ENCODE results near the gene TRIML1. TPM values are rescaled to one million over a fixed set of nuclear protein-coding genes. Genes with fewer than 3 reads are reported as not detected.

Gene TRIML1
- total RNA-seq = not detected in 3 replicates
- long read RNA-seq = 0 reads

GRCh38 chr4:188139141-188139540, at the start of gene TRIML1:
Gene TRIML1 (plus strand): TSS chr4:188139441. CDS start chr4:188139559, 118 bp downstream.
- no peak within 1 kb of the TSS for H3K4me3 Mint-ChIP-seq (ENCODE audit: unreplicated experiment)
- no peak within 1 kb of the TSS for H3K27ac Mint-ChIP-seq (ENCODE audit: unreplicated experiment)
- no peak for TF ChIP-seq CTCF (IDR thresholded peaks at IDR 0.05)
- H3K9me3 Mint-ChIP-seq (ENCODE audit: low read depth) = no peaks in the 10 kb centered on the region
- H3K36me3 Mint-ChIP-seq (ENCODE audit: low read depth) = no peaks in the 10 kb centered on the region
- H3K4me1 Mint-ChIP-seq (ENCODE audit: low read depth) = peaks cover 7% of the 10 kb centered on the region
- no peaks in the 10 kb centered on the region for H3K27me3 Mint-ChIP-seq (ENCODE audit: low read depth)
- DNase-seq (ENCODE audit: low spot score) = no peak

- no peak overlapping the region for H3K27ac Mint-ChIP-seq (ENCODE audit: unreplicated experiment)
- H3K4me1 Mint-ChIP-seq (ENCODE audit: low read depth) = peaks cover 11% of the 10 kb centered on the region
- H3K9me3 Mint-ChIP-seq (ENCODE audit: low read depth) = no peaks in the 10 kb centered on the region
- no peak for TF ChIP-seq CTCF (IDR thresholded peaks at IDR 0.05)
- DNase-seq (ENCODE audit: low spot score) = no peak
- H3K27me3 Mint-ChIP-seq (ENCODE audit: low read depth) = no peaks in the 10 kb centered on the region
- no peak overlapping the region for H3K4me3 Mint-ChIP-seq (ENCODE audit: unreplicated experiment)
- no peaks in the 10 kb centered on the region for H3K36me3 Mint-ChIP-seq (ENCODE audit: low read depth)
These were observed 46.4 kb upstream of the TRIML1 start for GRCh38 chr4:188092824-188093223.

GRCh38 chr4:188106454-188106853, 32.8 kb upstream of the TRIML1 start:
- Mint-ChIP-seq H3K9me3 (ENCODE audit: low read depth) (no peaks in the 10 kb centered on the region), H3K27ac (ENCODE audit: unreplicated experiment) (no peak overlapping the region), H3K4me1 (ENCODE audit: low read depth) (peaks cover 36% of the 10 kb centered on the region), H3K27me3 (ENCODE audit: low read depth) (no peaks in the 10 kb centered on the region), H3K36me3 (ENCODE audit: low read depth) (peaks cover 1% of the 10 kb centered on the region), H3K4me3 (ENCODE audit: unreplicated experiment) (no peak overlapping the region)
- TF ChIP-seq CTCF (IDR thresholded peaks at IDR 0.05) = no peak
- DNase-seq (ENCODE audit: low spot score) = peak; percentile 91

- no peak for DNase-seq (ENCODE audit: low spot score)
- Mint-ChIP-seq H3K36me3 (ENCODE audit: low read depth) (peaks cover 1% of the 10 kb centered on the region), H3K9me3 (ENCODE audit: low read depth) (no peaks in the 10 kb centered on the region), H3K27ac (ENCODE audit: unreplicated experiment) (peak overlapping the region; percentile 79), H3K27me3 (ENCODE audit: low read depth) (no peaks in the 10 kb centered on the region), H3K4me3 (ENCODE audit: unreplicated experiment) (no peak overlapping the region), H3K4me1 (ENCODE audit: low read depth) (peaks cover 37% of the 10 kb centered on the region)
- no peak for TF ChIP-seq CTCF (IDR thresholded peaks at IDR 0.05)
These were observed 31.1 kb upstream of the TRIML1 start for GRCh38 chr4:188107931-188108843.

- H3K9me3 Mint-ChIP-seq (ENCODE audit: low read depth) = no peaks in the 10 kb centered on the region
- H3K27me3 Mint-ChIP-seq (ENCODE audit: low read depth) = no peaks in the 10 kb centered on the region
- H3K36me3 Mint-ChIP-seq (ENCODE audit: low read depth) = no peaks in the 10 kb centered on the region
- H3K27ac Mint-ChIP-seq (ENCODE audit: unreplicated experiment) = peak within 1 kb of the TSS; percentile 79
- no peak for TF ChIP-seq CTCF (IDR thresholded peaks at IDR 0.05)
- no peak within 1 kb of the TSS for H3K4me3 Mint-ChIP-seq (ENCODE audit: unreplicated experiment)
- no peak for DNase-seq (ENCODE audit: low spot score)
- H3K4me1 Mint-ChIP-seq (ENCODE audit: low read depth) = peaks cover 37% of the 10 kb centered on the region
These were observed 30.0 kb upstream of the TRIML1 start, which contains the start of gene TRIML2 for GRCh38 chr4:188109157-188109755. Gene TRIML2 (minus strand): TSS chr4:188109603. CDS start chr4:188105368, 4,235 bp downstream.

Measured in chondrocyte (in vitro differentiated cells).